OCI-LY1 (cell line): ENCODE measurements around the gene AKIP1.

Experiments
- H2AFZ ChIP-seq: fragments of 200-600 bp; sonication (generic), shearing (Covaris generic); 2 replicates; pipeline ENCODE4 v1.6.0; 2014; ENCODE audit warnings: antibody characterized with exemption, mild to moderate bottlenecking, low read length
- H3F3A ChIP-seq: fragments of 200-600 bp; sonication (generic), shearing (Covaris generic); 2 replicates; pipeline ENCODE4 v1.6.0; 2014; ENCODE audit warnings: mild to moderate bottlenecking, antibody characterized with exemption, low read length, moderate library complexity; ENCODE audit not compliant: insufficient read depth
- H3K27ac ChIP-seq: fragments of 200-600 bp; sonication (generic); 2 replicates; pipeline ENCODE4 v1.5.1; 2014; ENCODE audit warnings: low read length, mixed run types, mild to moderate bottlenecking, low read depth; ENCODE audit not compliant: poor library complexity, severe bottlenecking
- H3K27me3 ChIP-seq: fragments of 200-600 bp; sonication (generic); 2 replicates; pipeline ENCODE4 v1.6.0; 2014; ENCODE audit warnings: antibody characterized with exemption, mild to moderate bottlenecking, low read length, moderate library complexity; ENCODE audit not compliant: insufficient read depth
- H3K36me3 ChIP-seq: fragments of 200-600 bp; sonication (generic); 2 replicates; pipeline ENCODE4 v1.6.1; 2014; ENCODE audit warnings: mild to moderate bottlenecking, antibody characterized with exemption, low read length, moderate library complexity, mixed read lengths; ENCODE audit not compliant: insufficient read depth
- H3K4me1 ChIP-seq: fragments of 200-600 bp; sonication (generic); 2 replicates; pipeline ENCODE4 v1.5.1; 2014; ENCODE audit warnings: mild to moderate bottlenecking, low read length, moderate library complexity; ENCODE audit not compliant: insufficient read depth, severe bottlenecking
- H3K4me2 ChIP-seq: fragments of 200-600 bp; sonication (generic), shearing (Covaris generic); 2 replicates; pipeline ENCODE4 v1.6.1; 2014; ENCODE audit warnings: low read length
- H3K4me3 ChIP-seq: fragments of 200-600 bp; sonication (generic); 2 replicates; pipeline ENCODE4 v1.5.1; 2014; ENCODE audit warnings: low read length, low read depth, mild to moderate bottlenecking, mixed read lengths; ENCODE audit not compliant: poor library complexity, severe bottlenecking
- H3K79me2 ChIP-seq: fragments of 200-600 bp; shearing (Covaris generic); 2 replicates; pipeline ENCODE4 v1.6.1; 2016; ENCODE audit warnings: mixed run types, low read length, mixed read lengths; ENCODE audit not compliant: insufficient read depth
- H3K9ac ChIP-seq: fragments of 200-600 bp; sonication (generic), shearing (Covaris generic); 2 replicates; pipeline ENCODE4 v1.6.1; 2014; ENCODE audit warnings: mild to moderate bottlenecking, low read length, mixed read lengths
- H3K9me2 ChIP-seq: fragments of 200-600 bp; sonication (generic), shearing (Covaris generic); 2 replicates; pipeline ENCODE4 v1.6.1; 2014; ENCODE audit warnings: low read depth, mild to moderate bottlenecking, low read length, mixed read lengths
- H3K9me3 ChIP-seq: fragments of 200-600 bp; shearing (Covaris generic); 2 replicates; pipeline ENCODE4 v1.6.1; 2014; ENCODE audit warnings: low read length, mixed read lengths
- H4K20me1 ChIP-seq: fragments of 200-600 bp; sonication (generic), shearing (Covaris generic); 2 replicates; pipeline ENCODE4 v1.6.0; 2016; ENCODE audit warnings: mild to moderate bottlenecking, low read length; ENCODE audit not compliant: insufficient read depth
- CTCF ChIP-seq: fragments of 200-600 bp; sonication (generic), shearing (Covaris generic); IDR thresholded peaks from 2 replicates; pipeline ENCODE4 v1.5.1; 2017; ENCODE audit warnings: mild to moderate bottlenecking, antibody characterized with exemption, low read length, moderate library complexity, mixed read lengths
- EZH2 ChIP-seq: fragments of 200-600 bp; sonication (generic), shearing (Covaris generic); IDR thresholded peaks from 2 replicates; pipeline ENCODE4 v1.8.0; 2017; ENCODE audit warnings: borderline replicate concordance, mixed run types, mild to moderate bottlenecking, antibody characterized with exemption, low read length, moderate library complexity, mixed read lengths

The AKIP1 gene

GRCh38 chr11:8899119-8899753 lies 11.8 kb upstream of the AKIP1 start:
- Histone ChIP-seq H3K27me3 (no peaks in the 10 kb centered on the region), H4K20me1 (no peaks in the 10 kb centered on the region), H2AFZ (no peak overlapping the region), H3F3A (no peaks in the 10 kb centered on the region), H3K27ac (no peak overlapping the region), H3K36me3 (no peaks in the 10 kb centered on the region), H3K9me2 (no peaks in the 10 kb centered on the region), H3K9me3 (peaks cover 10% of the 10 kb centered on the region), H3K4me3 (no peak overlapping the region), H3K9ac (no peak overlapping the region), H3K79me2 (no peaks in the 10 kb centered on the region), H3K4me2 (no peak overlapping the region), H3K4me1 (no peaks in the 10 kb centered on the region)
- no peak for TF ChIP-seq CTCF
- no peak for TF ChIP-seq EZH2

- Histone ChIP-seq H3K27ac (no peak overlapping the region), H2AFZ (no peak overlapping the region), H3K4me1 (peaks cover 6% of the 10 kb centered on the region), H3K79me2 (no peaks in the 10 kb centered on the region), H3K9ac (no peak overlapping the region), H3K36me3 (no peaks in the 10 kb centered on the region), H3K4me2 (no peak overlapping the region), H3F3A (no peaks in the 10 kb centered on the region), H3K9me2 (no peaks in the 10 kb centered on the region), H4K20me1 (no peaks in the 10 kb centered on the region), H3K4me3 (no peak overlapping the region), H3K27me3 (no peaks in the 10 kb centered on the region), H3K9me3 (no peaks in the 10 kb centered on the region)
- TF ChIP-seq CTCF (no peak), EZH2 (no peak)
Measured at GRCh38 chr11:8905528-8906165, 5.3 kb upstream of the AKIP1 start.

- Histone ChIP-seq H3K4me3 (no peak overlapping the region), H3K27me3 (no peaks in the 10 kb centered on the region), H4K20me1 (no peaks in the 10 kb centered on the region), H3K27ac (no peak overlapping the region), H2AFZ (no peak overlapping the region), H3K9ac (no peak overlapping the region), H3K4me2 (no peak overlapping the region), H3K4me1 (peaks cover 11% of the 10 kb centered on the region), H3K9me2 (no peaks in the 10 kb centered on the region), H3K9me3 (no peaks in the 10 kb centered on the region), H3K79me2 (no peaks in the 10 kb centered on the region), H3F3A (no peaks in the 10 kb centered on the region), H3K36me3 (no peaks in the 10 kb centered on the region)
- TF ChIP-seq CTCF: no peak
- no peak for TF ChIP-seq EZH2
Measured at GRCh38 chr11:8907116-8907515, 3.9 kb upstream of the AKIP1 start.
